Activated T-cell treated with anti-CD3 and anti-CD28 coated beads for 24 hours (primary cell): ENCODE data around the gene DDX20.
"Not testable (repeated sequence)": the region's sequence is repeated elsewhere in the genome, so short reads cannot be mapped to it uniquely, and the experiment has no call there.

Experiments
- DNase-seq: peaks from one replicate; pipeline ENCODE4 v3.0.0-alpha.2; 2020; ENCODE audit warnings: low read depth

Gene DDX20

GRCh38 chr1:111792249-111792648 is 36.5 kb downstream of the DDX20 start:
- no peak for DNase-seq

GRCh38 chr1:111793923-111794322 is 38.2 kb downstream of the DDX20 start:
- DNase-seq: no peak

- no peak for DNase-seq
These were observed 39.7 kb downstream of the DDX20 start for GRCh38 chr1:111795401-111795800.

GRCh38 chr1:111798580-111798979 is 42.9 kb downstream of the DDX20 start:
- DNase-seq: no peak

GRCh38 chr1:111799722-111800121 is 44.0 kb downstream of the DDX20 start:
- DNase-seq: not testable (repeated sequence)

- no peak for DNase-seq
These were observed 45.6 kb downstream of the DDX20 start for GRCh38 chr1:111801071-111801850.

GRCh38 chr1:111802110-111802509 is 46.4 kb downstream of the DDX20 start:
- no peak for DNase-seq

- no peak for DNase-seq
These were observed 47.3 kb downstream of the DDX20 start for GRCh38 chr1:111802984-111803383.

- no peak for DNase-seq
These were observed 48.2 kb downstream of the DDX20 start for GRCh38 chr1:111803951-111804350.

GRCh38 chr1:111804776-111805175 is 49.1 kb downstream of the DDX20 start:
- DNase-seq: no peak

- no peak for DNase-seq
These were observed 49.5 kb downstream of the DDX20 start for GRCh38 chr1:111805251-111805650.

- DNase-seq: no peak
These were observed 56.2 kb downstream of the DDX20 start for GRCh38 chr1:111811891-111812290.

- DNase-seq: no peak
These were observed 56.6 kb downstream of the DDX20 start for GRCh38 chr1:111812306-111812705.

- no peak for DNase-seq
These were observed 58.0 kb downstream of the DDX20 start for GRCh38 chr1:111813440-111814304.

- no peak for DNase-seq
These were observed 58.6 kb downstream of the DDX20 start for GRCh38 chr1:111814305-111814628.

GRCh38 chr1:111814642-111815041 is 58.9 kb downstream of the DDX20 start:
- DNase-seq: no peak
